KG1 (cell line): Measurements from ENCODE around the gene WIPI1.
A peak's percentile ranks its signal among the peaks of the same experiment; 100 is the strongest.
"Not testable (repeated sequence)": the region's sequence is repeated elsewhere in the genome, so short reads cannot be mapped to it uniquely, and the experiment has no call there.

Experiments
- DNase-seq: peaks from one replicate; lab custom pipeline; 2025; lab: John Stamatoyannopoulos, UW

Gene WIPI1, protein sequence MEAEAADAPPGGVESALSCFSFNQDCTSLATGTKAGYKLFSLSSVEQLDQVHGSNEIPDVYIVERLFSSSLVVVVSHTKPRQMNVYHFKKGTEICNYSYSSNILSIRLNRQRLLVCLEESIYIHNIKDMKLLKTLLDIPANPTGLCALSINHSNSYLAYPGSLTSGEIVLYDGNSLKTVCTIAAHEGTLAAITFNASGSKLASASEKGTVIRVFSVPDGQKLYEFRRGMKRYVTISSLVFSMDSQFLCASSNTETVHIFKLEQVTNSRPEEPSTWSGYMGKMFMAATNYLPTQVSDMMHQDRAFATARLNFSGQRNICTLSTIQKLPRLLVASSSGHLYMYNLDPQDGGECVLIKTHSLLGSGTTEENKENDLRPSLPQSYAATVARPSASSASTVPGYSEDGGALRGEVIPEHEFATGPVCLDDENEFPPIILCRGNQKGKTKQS

DNA sequence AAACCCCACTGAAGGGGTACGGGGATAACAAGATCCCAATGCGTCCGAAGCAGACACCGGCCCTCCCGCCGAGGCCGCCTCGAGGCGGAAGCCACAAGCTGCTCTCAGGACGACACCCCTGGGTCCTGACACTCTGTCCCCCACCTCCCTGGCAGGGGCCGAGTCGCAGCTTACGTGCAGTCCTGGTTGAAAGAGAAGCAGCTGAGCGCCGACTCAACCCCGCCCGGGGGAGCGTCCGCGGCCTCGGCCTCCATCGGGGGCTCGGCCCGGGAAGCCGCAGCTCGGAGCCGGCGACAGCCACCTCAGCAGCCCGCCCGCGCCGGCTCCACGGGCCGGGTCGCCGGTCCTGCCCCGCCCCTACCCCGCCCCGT is at the start of gene WIPI1:
WIPI1 (minus strand) TSS at position 329 of the 371 bp plus-strand sequence; CDS start at position 254, 75 bp downstream.
- DNase-seq = no peak

DNA sequence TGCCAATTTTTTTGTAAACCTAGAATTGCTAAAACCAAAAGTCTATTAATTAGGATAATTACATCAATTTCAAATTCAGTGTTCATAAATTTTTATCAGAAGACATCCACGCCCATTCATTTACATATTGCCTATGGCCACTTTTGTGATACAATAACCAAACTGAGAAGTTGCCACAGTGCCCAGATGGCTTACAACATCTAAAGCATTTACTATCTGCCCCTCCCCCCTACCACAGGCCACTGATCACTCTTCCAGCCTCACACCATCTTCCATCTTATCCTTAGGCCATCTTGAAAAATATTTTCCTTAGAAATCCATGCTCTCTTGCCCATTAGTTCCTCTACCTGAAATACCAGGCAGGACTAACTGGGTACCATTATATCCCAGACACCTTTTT is 48.7 kb upstream of the WIPI1 start:
- no peak for DNase-seq

DNA sequence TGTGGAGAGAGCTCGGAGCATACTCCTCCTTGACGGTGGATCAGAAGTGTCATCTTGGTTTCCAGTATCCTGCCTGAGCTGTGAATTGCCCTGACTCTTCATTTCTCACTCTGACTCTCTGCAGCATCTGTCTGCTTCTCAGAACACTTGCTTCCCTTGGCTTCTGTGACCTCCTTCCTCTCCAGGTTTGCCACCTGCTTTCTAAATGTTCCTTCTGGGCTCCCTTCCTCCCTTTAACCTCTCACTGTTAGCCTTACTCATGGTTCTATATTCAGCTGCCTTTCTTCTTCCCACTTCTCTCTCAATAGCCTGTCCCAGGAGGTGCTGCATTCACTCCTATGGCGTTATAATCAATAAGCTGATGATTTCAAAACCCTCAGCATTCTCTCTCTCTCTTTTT is 43.8 kb upstream of the WIPI1 start:
- DNase-seq = no peak

DNA sequence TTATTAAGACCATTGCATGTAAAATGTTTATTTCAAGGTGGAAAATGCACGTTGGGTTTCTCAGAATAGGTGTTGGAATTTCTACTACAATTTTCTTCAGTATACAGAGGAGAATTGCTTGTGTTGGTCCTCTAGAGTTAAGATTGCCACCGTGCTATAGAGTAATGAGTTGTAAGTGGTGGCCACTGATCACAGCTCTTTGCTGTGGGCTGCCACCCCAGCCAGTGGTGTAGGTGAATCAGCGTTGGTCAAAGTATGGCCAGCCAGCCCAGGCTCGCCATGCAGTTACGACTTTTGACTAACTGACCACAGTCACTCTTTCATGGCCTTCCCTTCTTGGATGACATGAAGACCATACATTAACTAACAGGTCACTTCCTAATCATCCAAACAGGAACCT is 42.3 kb upstream of the WIPI1 start:
- DNase-seq = no peak

DNA sequence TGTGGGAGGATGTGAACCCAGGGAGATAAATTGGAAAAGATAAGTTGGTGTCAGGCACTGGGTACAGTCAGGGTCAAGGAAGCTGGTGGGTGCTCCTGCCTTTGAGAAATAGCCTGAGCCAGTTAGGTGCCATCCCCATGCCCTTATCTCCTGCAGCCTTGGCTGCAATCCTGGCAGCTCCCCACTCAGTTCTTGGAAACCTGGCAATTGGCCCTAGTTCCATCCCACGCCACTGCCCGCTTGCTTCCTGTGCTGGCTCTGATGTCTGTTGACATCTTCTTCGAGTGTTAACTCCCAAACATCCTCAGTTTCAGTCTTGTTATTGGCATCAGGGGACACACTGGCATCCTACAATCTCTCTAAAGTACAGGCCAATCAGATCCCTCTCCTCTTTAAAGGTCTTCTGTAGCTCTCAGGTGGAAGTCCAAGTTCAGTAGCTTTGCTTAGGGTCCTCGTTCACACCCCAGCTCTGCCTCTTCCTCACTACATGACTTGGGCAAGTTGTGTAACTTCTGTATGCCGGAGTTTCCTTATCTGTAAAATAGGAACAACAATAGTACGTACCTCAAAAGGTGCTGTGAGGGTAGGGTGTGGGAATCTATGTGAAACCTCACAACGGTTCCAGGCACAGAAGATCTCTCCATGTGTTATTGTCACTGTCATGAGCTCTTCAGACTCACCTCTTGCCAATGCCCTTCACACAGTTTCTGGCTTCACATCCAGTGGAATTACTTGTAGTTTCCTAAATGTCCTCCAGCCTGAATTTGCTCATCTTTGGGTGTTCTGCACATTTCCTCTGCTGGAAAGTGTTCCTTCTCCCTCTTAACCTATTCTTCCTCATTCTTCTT is 41.4 kb upstream of the WIPI1 start:
- no peak for DNase-seq

DNA sequence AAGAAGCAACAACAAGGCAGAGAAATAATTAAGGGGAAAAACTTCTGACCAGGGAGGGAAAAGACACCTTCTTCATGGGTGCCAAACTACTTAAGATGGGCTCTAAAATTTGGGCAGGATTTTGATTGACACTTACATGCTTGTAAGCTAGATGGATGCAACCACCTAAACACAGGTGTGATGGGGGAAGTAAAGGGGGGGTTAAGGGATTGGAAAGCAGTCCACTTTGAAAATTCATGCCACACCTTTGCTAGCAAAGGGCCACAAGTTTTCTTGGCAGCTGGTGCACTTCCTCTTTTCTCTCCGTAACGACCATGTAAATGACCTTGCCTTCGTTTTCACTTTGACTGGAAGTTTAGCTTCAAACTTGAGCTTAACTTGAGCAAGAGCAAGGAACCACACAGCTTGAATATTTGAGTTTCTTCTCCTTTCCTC is 40.6 kb upstream of the WIPI1 start:
- peak; percentile 56 for DNase-seq

DNA sequence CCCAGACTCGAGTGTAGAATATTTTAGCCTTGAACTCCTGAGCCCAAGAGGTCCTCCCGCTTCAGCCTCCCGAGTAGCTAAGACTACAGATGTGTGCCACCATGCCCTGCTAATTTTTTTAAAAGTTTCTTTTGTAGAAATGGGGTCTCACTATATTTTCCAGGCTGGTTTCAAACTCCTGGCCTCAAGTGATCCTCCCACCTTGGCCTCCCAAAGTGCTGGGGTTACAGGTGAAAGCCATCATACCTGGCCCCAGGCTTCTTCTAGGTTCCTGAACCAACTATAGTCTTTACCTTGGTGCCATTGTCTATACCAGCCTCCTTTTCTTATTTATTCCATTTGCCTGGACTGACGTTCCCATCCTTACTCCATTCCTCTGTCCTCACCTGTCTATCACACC is 37.8 kb upstream of the WIPI1 start:
- DNase-seq = no peak

DNA sequence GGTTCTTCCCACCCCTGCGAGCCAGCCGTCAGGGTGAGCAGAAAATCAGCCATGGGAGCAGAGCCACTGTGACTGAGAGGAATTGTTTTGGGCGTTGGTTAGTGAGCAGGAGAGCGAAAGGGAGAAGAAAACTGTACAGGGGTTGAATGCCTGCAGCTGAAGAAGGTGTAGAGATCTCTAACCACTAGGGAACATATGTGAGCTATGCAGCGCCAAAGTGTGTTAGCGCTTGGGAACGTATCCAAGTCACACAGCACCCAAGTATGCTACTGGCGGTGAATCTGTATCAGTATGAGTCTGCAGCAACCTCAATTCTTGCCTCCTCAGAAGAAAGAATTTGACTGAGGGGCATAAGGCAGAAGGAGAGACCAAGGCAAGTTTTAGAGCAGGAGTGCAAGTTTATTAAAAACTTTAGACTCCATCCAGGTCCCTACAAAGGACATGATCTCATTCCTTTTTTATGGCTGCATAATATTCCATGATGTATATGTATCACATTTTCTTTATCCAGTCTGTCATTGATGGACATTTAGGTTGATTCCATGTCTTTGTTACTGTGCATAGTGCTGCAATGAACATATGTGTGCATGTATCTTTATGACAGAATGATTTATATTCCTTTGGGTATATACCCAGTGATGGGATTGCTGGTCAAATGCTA is 35.2 kb upstream of the WIPI1 start:
- not testable (repeated sequence) for DNase-seq

DNA sequence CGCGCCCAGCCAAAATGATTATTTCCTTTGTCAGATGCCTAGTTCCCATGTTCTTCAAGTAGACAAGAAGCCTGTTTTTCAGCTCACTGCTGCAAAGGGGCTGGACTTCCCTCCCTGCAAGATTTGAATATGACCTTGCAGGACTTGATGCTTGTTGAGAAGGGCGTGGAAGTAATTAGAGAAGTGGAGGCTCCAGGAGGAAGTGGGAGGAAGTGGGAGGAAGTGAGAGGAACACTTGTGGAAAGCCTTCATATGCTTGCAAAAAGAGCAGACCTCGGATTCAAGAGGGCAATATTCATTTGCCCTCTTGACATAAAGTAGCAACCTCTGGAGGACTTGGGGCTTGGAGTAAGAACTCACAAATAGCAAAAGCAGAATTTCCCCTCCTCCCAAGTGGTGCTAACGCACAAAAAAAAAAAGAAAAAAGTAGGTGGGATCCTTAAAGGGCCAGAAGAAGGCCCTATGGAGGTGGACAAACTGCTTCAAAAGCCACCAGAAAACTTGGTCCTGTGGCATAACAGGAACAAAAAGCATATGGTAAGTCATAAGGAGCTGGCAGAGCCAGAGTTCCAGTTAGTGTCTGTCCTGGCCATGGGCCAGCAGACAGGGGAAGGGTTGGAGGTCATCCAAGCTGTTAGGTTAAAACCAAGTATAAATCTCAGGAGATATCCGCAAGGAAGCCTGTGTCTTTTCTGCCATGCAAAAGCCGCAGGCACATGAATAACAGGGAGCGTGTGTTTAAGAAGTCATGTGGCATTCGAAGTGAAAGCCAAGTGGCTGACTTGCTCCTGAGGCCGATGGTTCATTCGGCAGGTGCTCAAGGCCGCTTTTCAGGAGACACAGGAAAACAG is 34.3 kb upstream of the WIPI1 start:
- peak; percentile 13 for DNase-seq

DNA sequence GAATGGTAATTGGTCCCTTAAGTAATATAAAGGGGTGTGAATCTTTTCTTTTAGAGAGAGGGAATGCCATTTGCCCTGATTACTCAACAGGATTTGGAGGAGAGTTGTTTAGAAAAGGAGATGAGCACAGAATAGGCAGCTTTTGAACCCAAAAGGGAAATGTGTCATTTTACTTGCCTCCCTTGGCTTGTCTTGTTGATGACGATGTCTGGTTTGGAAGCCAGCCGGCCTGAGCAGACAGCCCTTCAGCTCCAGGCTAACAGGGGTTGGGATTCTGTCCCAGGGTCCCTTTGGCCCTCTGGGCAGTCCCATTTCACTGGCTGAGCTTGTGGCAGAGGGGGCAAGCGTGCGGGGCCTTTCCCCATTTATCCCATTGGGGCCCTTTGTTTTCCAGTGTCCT is 32.6 kb upstream of the WIPI1 start:
- no peak for DNase-seq

DNA sequence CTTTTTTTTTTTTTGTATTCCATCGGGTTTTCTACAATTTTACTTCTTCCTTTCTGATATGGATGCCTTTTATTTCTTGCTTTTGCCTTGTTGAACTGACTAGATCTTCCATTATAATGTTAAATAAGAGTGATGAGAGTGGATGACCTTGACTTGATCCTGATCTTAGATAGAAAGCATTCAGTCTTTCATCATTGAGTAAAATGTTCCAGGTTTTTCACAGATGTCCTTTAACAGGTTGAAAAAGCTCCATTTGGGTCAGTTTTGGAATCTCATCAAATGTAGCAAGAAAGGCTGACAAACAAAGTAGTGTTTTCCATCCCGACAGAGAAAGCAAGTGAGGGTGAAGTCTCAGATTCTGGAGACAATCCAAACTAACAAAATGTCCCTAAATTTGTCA is 27.2 kb upstream of the WIPI1 start:
- DNase-seq = no peak

DNA sequence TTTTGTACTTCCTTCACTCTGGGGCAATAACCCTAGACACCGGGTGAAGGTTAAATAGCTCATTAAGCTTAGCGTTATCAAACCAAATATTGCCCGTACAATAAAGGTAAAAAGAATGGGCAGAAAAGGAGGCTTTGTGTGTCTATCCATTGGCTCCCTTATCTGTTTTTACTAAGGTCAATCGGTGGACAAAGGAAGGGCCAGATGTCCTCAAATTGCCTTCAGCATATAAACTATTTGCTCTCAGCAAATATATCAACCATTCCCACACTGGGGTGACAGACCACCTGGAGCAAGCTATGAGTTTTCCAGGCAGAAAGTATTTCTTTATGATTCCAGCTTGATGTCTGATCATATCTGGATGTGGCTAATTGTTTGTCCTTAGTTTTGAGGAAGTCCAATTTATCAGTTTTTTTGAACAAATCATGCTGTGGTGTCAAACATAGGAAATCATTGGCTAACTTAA is 25.3 kb upstream of the WIPI1 start:
- DNase-seq = no peak

DNA sequence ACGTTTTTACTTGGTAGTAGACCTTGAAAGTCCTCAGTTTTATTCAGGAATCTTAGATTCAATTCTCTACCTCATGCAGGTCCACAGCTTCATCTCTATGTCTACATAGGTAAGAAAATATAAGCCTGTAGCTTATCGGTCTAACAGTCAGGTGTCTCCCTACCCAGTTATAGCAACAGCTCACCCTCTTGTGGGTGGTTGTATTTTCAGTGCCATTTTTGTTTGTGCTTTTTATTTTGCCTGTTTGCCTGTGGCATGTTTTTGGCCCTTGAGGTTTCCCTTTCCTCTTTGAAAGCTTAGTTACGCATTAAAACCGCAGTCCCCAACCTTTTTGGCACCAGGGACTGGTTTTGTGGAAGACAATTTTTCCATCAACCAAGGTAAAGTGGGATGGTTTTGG is 23.6 kb upstream of the WIPI1 start:
- DNase-seq = no peak

DNA sequence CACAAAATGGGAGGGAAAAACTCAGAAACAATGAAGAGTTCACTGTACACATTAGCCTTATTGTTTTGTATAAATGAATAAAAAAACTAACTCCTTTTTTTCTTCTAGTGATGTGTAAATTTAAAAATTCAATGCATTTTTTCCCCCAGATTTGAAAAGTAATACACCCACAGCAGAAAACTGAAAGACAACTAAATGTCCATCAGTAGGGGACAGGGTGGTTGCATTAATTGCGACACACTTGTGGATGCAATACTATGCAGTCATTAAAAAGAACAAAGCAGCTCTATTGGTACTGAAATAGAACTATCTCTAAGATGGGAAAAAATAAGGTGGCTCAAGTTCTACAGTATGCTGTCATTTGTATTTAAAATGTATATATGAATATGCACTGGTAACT is 13.7 kb upstream of the WIPI1 start:
- no peak for DNase-seq

DNA sequence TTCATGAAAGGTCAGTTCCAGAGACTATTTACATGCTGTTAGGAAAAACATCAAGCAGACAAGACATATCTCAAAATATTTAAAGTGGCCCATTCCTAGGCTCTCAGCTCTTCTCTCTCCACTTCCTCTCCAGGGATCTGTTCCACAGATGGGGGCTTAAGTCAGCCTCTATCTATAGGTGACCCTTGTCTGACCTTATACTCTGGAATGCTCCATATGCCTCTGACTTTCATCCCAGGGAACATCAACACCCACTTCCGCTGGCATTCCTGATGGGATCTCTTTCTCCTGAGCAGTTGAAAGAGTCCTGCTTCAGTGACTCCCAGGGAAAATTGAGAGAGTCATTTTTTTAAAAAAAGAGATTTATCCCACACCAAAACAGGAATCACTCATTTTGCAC is 11.5 kb upstream of the WIPI1 start:
- no peak for DNase-seq

DNA sequence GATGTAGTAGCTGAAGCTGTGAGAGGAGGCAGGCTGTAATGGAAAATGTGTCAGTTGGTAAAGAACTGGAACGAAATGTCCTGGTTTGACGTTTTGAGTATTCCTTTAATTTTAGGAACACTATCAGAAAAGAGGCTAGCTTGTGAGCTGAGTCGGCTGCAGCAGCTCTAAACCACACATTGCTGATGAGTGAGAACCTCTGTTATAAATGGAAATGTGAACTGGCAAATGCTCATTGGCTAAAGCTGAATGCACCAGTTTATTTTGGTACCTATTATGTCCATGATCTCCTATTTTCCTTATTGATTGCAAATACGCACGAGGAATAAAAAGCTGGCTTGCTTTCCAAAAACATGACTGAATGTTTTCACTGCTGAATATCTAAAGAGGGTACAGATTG is 11.0 kb upstream of the WIPI1 start:
- no peak for DNase-seq

DNA sequence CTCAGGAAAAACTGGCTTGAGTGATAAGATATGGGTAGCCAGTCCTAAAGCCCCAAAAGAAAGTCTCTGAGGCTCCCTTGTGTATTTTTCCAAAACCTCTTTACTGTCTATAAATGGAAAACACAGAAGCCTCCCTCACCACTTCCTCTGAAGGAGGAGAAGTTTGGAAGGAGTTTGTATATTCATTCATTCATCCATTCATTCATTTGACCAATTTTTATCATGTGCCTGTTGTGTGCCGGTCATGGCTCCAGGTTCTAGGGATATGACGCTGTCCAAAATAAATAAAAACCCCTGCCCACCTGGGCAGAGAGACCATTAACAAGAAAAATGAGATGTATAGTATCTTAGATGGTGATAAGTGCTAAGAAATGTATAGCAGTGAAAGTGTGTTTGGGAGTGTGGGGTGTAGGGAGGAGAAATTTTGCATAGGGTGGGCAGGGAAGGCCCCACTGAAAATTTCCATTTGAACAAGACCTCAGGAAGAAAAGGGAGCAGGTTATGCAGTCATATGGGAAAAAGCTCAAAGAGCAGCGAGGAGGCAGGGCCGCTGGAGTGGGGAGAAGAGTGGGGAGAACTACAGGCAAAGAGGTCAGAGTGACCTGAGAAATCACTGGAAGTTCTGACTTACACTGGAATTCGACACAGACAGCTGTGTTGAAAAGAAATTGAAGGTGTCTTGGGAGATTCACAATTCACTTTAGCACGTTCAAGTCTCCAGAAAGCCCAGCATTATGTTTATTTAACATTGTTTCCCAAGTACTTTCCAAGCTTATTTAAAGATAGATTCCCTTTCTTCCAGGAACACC is 6.1 kb upstream of the WIPI1 start:
- no peak for DNase-seq

DNA sequence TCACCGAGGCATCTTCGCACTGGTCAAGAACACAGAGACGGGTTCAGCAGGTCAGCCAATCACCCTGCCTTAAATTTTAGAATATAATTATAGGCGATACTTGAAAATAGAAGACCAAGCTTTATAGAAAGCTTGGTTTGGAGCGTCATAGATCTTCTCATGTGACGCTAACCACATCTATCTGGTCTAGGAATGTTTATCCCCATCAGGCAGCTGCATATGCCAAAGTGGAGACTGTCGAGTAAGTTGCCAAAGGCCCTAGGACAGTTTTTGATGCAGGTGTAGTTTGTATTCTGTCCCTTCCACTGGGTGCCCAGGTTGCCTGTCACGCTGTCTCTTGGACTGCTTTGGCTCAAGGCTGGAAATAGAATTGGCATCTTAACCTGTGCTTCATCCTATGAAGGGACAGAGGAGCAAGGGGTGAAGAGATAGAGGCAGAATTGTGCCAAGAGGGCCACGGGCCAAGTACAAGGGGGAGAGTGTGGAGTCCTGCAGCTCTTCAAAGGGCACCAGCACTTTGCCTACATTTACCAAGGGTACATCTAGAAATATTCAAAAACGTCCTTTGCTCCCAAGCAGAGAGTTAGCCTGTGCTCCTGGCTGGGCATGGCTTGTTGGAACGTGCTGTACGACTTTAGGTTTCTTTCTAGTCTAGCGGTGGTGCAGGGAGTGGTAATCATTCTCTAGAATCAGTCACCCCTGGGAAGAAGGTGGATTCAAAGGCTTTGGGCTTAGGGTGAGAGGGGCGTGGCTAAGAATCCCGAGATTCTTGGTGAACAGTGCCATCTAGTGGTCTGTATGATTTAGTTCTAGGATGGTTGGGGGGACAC is 5.3 kb upstream of the WIPI1 start:
- DNase-seq = peak; percentile 77

DNA sequence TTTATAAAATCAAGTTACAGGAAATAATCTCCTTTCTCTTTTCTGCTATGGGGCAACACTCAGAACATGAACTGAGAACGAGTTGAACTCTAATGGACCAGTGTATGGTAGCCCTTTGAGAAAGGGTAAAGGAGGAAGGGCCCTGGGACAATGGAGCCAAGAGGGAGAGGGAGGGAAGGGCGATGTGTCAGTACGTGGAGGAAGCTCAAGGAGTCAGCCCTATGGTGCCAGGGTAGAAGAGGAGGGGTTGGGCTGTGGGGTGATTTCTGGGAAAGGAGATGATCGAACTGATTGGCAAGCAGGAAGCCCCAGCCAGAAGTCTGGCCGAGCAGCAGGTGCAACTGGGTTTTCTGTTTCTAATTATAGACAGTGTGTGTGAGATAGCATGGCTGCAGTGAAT is 4.3 kb upstream of the WIPI1 start:
- no peak for DNase-seq

DNA sequence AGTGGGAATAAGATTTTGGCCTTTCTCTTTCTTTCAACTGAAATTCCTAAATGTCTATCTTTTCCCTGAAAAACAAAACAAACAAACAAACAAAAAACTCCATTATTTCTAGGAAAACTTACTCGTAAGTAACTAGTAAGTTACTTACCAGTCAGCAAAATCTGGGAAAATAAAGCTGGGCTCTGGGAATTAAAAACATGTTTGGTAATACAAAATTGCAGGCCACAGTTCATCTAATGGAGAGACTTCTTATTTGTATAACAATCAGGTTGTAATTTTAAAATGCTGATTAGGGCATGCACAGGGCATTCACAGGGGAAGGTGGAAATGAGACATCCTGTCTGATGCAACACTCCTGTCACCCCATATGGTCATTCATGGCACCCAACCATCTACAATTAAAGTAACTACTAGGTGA is 3.8 kb upstream of the WIPI1 start:
- no peak for DNase-seq
